Measurements from ENCODE around the gene SLC23A2.

- TF ChIP-seq YY1 (IDR thresholded peaks at IDR 0.05; ENCODE audit: low read depth), result no peak
- no peak for TF ChIP-seq JUND (IDR thresholded peaks at IDR 0.05)
- TF ChIP-seq EP300 (IDR thresholded peaks at IDR 0.05; ENCODE audit: borderline replicate concordance in 1 of 2, low read depth in 1 of 2, low read length in 1 of 2), result no peak
- no peak for TF ChIP-seq CTCF (IDR thresholded peaks at IDR 0.05)
- no peak for TF ChIP-seq CHD2 (IDR thresholded peaks at IDR 0.05; ENCODE audit: low read length, partially characterized antibody)
- no peak for TF ChIP-seq RFX5 (IDR thresholded peaks at IDR 0.05; ENCODE audit: low read length)
- TF ChIP-seq RXRA (IDR thresholded peaks at IDR 0.05; ENCODE audit: borderline replicate concordance, low read depth), result no peak
Measured at GRCh38 chr20:4844325-4844724, 157.0 kb downstream of the SLC23A2 start.
